ENCODE results near the gene MBIP. TPM values are rescaled to one million over a fixed set of nuclear protein-coding genes. Genes with fewer than 3 reads are reported as not detected.

Gene MBIP
- total RNA-seq, 1 donor from 2014 or later = 23.0 TPM

- Mint-ChIP-seq H3K4me1 (ENCODE audit: unreplicated experiment) (no peaks in the 10 kb centered on the region), H3K4me3 (ENCODE audit: unreplicated experiment) (no peak overlapping the region), H3K27ac (ENCODE audit: unreplicated experiment) (no peak overlapping the region), H3K27me3 (ENCODE audit: unreplicated experiment) (peaks cover 1% of the 10 kb centered on the region), H3K36me3 (ENCODE audit: low read depth, unreplicated experiment) (no peaks in the 10 kb centered on the region), H3K9me3 (ENCODE audit: unreplicated experiment) (no peaks in the 10 kb centered on the region)
- no peak for TF ChIP-seq CTCF (IDR thresholded peaks at IDR 0.05; ENCODE audit: unreplicated experiment)
- DNase-seq (ENCODE audit: low spot score) = no peak
These were observed 39.1 kb downstream of the MBIP start for GRCh38 chr14:36281309-36281708.

- Mint-ChIP-seq H3K27me3 (ENCODE audit: unreplicated experiment) (peaks cover 1% of the 10 kb centered on the region), H3K4me1 (ENCODE audit: unreplicated experiment) (no peaks in the 10 kb centered on the region)
These were observed 40.9 kb downstream of the MBIP start for GRCh38 chr14:36279306-36280190.

GRCh38 chr14:36275741-36276140 is 44.7 kb downstream of the MBIP start:
- Mint-ChIP-seq H3K4me3 (ENCODE audit: unreplicated experiment) (no peak overlapping the region), H3K27ac (ENCODE audit: unreplicated experiment) (no peak overlapping the region), H3K27me3 (ENCODE audit: unreplicated experiment) (peaks cover 2% of the 10 kb centered on the region), H3K9me3 (ENCODE audit: unreplicated experiment) (no peaks in the 10 kb centered on the region), H3K4me1 (ENCODE audit: unreplicated experiment) (peaks cover 10% of the 10 kb centered on the region), H3K36me3 (ENCODE audit: low read depth, unreplicated experiment) (no peaks in the 10 kb centered on the region)
- no peak for TF ChIP-seq CTCF (IDR thresholded peaks at IDR 0.05; ENCODE audit: unreplicated experiment)
- no peak for DNase-seq (ENCODE audit: low spot score)

More at GRCh38 chr14:36279306-36280190, 40.9 kb downstream of the MBIP start:
- no peak overlapping the region for H3K4me3 Mint-ChIP-seq (ENCODE audit: unreplicated experiment)
- H3K36me3 Mint-ChIP-seq (ENCODE audit: low read depth, unreplicated experiment) = no peaks in the 10 kb centered on the region
- no peaks in the 10 kb centered on the region for H3K9me3 Mint-ChIP-seq (ENCODE audit: unreplicated experiment)
- no peak for TF ChIP-seq CTCF (IDR thresholded peaks at IDR 0.05; ENCODE audit: unreplicated experiment)
- no peak for DNase-seq (ENCODE audit: low spot score)
- no peak overlapping the region for H3K27ac Mint-ChIP-seq (ENCODE audit: unreplicated experiment)

GRCh38 chr14:36271939-36272907 is 48.2 kb downstream of the MBIP start:
- no peak for TF ChIP-seq CTCF (IDR thresholded peaks at IDR 0.05; ENCODE audit: unreplicated experiment)
- DNase-seq (ENCODE audit: low spot score) = no peak
- Mint-ChIP-seq H3K36me3 (ENCODE audit: low read depth, unreplicated experiment) (no peaks in the 10 kb centered on the region), H3K27me3 (ENCODE audit: unreplicated experiment) (peaks cover 3% of the 10 kb centered on the region), H3K4me1 (ENCODE audit: unreplicated experiment) (peaks cover 26% of the 10 kb centered on the region), H3K4me3 (ENCODE audit: unreplicated experiment) (peak overlapping the region; percentile 79), H3K9me3 (ENCODE audit: unreplicated experiment) (no peaks in the 10 kb centered on the region), H3K27ac (ENCODE audit: unreplicated experiment) (no peak overlapping the region)
